Left ventricle myocardium superior (tissue), 1 donor: ENCODE results near the gene SYNGAP1. TPM values are rescaled to one million over a fixed set of nuclear protein-coding genes. Genes with fewer than 3 reads are reported as not detected.
A peak's percentile ranks its signal among the peaks of the same experiment; 100 is the strongest.

Source experiments
- ATAC-seq: fragments of 200-7000 bp; cut with Tn5 transposase; one replicate; pipeline ENCODE4 v1.9.1; 2020; ENCODE audit warnings: mild to moderate bottlenecking, moderate library complexity
- DNase-seq: peaks from one replicate; pipeline ENCODE4 v3.0.0-alpha.2; 2020
- intact Hi-C: fragments of 100-400 bp; cut with micrococcal nuclease; formaldehyde crosslinking; loops from one replicate; pipeline ENCODE4 v1.11.0; 2022
- total RNA-seq: library from RNA; stranded (reverse); fragmentation: NEBNext Ultra II Directional; extraction: Animal tissue kit (Norgen Biotek cat#: 25700); gene quantifications from one replicate; pipeline ENCODE4 v1.2.1, GENCODE V29; 2021
- donor health status: DM: no; HTN: yes; CAD: no; lungs with severe emphysema.

The SYNGAP1 gene
- total RNA-seq, 1 donor from 2014 or later = 6.2 TPM

DNA sequence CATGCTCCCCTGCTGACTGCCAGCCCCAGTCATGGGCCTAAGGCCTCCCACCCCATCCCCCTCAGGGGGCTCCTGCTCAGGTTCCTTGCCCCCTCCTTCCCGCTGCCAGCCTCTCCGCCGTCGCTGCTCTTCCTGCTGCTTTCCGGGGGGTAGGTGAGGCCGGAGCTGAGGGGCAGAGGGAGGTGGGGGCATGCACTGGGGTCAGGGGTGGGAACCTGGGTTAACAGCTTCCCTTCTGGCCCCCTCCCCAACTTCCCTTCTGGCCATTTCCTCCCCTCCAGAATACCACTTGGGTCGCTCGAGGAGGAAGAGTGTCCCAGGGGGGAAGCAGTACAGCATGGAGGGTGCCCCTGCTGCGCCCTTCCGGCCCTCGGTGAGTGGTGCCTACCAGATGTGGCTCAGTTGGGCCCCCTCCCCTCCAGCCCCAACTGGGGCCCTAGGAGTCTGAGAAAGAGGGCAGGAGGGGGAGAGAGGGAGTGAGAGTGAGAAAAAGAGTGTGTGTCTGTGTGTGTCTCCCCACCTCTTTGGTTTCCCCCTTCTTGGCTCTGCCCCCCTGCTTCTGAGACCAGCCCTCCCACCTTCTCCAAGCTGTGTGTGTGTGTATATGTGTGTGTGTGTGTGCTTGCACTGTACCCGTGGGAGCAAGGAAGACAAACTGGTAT lies 12.1 kb downstream of the SYNGAP1 start:
- ATAC-seq (no peak), DNase-seq (no peak)
- intact Hi-C loops = no loop called here

DNA sequence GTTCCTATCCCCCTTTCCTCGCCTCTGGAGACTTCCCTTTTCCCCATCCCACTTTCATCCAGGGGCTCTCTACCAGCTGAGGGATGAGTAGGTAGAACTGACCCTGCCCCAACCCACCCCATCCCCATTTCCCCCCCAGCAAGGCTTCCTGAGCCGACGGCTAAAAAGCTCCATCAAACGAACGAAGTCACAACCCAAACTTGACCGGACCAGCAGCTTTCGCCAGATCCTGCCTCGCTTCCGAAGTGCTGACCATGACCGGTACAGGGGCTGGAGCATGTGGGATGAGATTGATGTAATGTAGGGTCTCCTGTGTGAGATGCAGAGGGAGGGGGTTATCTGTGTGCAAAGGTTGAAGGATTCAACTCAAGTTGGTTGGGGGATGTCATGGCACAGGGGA lies 12.7 kb downstream of the SYNGAP1 start:
- no peak for ATAC-seq
- no peak for DNase-seq
- intact Hi-C loops = no loop called here

DNA sequence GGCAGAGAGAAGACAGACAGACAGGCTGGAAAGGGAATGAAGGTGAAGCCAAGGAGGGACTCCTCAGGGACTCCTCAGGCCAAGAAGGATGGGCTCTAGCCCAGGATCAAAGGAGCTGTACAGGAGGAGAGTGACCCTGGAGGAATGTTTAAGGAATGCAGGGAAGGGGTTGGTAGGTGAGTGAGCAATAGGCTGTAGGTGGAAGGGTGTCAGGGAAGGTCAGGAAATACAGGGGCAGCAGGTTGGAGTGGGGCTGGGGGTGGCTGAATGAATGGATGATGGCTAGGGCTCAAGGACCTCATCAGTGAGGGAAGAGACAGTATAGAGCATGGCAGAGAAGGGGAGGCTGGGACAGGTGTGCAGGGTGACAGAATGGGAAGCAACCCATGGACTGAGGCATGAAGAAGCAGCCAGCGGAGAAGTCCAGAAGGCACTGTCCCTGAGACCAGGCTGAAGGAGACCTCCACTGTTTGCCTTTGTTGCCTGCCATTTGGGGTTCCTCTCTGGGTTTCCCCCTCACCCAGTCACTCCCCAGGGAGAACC lies 13.2 kb downstream of the SYNGAP1 start:
- ATAC-seq (peak; percentile 17), DNase-seq (no peak)
- intact Hi-C loops = no loop called here

DNA sequence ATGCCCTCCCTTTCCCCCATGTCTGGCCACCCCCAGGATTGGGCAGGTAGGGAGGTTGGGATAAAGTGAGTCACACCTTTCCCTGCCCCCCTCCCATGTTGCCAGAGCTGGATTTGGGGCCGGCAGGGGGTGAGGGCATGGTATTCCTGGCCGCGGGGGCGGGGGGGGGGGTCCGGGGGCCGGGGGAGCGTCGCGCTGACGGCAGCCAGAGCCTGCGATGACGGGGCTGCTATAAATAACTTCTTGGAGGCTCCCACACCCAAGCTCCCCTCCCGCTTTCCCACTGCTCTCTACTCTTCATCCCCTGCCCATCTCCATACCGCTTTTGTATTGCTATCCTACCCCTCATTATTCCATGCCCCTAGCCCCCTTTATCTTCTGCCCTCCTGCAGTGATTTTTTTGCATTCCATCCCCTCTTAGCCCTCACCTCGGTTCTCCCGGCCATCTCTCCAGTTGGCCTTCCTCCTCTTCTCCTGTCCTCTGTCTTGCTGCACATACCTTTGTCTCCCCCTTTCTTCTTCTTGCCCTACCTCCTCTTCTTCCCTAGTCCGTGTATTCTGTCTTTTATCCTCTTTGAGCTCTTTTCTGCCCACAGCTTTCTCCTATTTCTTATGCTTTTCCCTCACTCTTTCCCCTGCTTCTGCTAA lies 13.8 kb downstream of the SYNGAP1 start:
- ATAC-seq = peak; percentile 79
- DNase-seq = peak; percentile 37
- intact Hi-C loops = no loop called here

DNA sequence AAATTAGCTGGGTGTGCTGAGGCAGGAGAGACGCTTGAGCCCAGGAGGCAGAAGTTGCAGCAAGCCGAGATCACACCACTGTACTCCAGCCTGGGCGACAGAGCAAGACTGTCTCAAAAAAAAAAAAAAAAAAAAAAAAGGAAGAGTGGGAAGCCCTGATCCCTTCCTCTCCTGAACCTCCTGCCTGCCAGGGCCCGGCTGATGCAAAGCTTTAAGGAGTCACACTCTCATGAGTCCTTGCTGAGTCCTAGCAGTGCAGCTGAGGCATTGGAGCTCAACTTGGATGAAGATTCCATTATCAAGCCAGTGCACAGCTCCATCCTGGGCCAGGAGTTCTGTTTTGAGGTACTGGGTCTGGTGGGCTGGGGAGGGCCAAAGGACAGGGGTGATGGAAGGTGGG lies 15.1 kb downstream of the SYNGAP1 start:
- DNase-seq = no peak
- ATAC-seq = no peak
- intact Hi-C loops = no loop called here

DNA sequence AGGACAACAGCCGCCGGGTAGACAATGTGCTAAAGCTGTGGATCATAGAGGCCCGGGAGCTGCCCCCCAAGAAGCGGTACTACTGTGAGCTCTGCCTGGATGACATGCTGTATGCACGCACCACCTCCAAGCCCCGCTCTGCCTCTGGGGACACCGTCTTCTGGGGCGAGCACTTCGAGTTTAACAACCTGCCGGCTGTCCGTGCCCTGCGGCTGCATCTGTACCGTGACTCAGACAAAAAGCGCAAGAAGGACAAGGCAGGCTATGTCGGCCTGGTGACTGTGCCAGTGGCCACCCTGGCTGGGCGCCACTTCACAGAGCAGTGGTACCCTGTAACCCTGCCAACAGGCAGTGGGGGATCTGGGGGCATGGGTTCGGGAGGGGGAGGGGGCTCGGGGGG lies 17.8 kb downstream of the SYNGAP1 start:
- ATAC-seq = no peak
- intact Hi-C loops = no loop called here
- DNase-seq = no peak

DNA sequence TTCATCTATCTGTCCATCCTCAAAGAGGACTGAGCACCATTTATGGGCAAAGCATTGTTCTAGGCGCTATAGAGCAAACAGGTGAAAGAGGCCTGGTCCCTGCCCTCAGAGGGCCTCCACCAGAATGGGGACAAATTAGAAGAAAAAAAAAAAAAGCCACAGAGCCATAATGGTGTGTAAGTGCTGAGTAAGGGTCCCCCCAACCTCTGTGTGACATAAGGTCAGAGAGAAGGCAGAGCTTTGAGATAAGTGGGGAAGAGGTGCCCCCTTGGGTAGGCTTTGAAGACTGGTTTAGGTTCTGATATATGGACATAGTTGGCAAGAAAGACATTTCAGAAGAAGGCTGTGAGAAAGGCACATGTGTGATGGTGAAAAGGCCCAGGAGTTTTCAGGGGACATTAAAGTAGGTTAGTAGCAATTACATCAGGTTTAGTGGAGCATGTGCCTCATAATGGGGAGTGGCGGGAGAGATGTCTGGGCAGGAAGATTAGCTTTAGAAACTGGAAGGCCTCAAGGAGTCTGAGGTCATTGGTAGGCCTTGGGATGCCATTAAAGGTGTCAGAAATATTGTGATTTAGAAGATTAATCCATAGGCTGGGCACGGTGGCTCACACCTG lies 19.2 kb downstream of the SYNGAP1 start:
- ATAC-seq (no peak), DNase-seq (no peak)
- intact Hi-C loops = no loop called here

DNA sequence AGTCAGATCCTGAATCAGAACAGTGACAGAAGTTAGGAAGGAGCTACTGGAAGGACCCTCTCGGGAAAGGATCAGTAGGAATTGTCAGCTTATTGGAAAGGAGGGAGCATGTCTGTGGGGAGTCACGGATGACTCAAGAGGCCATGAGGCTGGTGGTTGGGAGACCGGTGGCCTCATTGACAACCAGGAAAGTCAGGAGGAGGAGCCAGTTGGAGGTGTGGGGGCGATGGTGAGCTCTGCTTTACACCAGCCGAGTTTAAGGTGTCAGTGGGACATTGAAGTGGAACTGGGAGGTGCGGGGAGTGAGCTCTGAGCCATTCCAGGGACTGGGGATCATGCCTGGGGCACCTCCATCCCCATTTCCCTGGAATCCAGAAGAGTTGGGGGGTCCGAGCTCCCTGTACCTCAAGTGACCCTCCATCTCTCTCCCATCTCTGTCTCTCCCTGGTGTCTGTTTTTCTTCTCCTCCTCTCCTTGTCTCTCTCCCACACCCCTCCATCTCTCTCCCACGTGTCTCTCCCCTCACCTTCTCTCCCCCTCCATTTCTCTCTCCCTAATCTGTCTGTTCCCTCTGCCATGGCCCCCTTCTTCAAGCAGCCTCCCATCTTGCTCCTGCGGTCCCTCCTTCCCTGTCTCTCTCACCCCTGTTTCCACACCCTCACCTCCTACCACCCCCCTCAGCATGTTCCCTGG lies 20.2 kb downstream of the SYNGAP1 start:
- no peak for DNase-seq
- no peak for ATAC-seq
- intact Hi-C loops = no loop called here

DNA sequence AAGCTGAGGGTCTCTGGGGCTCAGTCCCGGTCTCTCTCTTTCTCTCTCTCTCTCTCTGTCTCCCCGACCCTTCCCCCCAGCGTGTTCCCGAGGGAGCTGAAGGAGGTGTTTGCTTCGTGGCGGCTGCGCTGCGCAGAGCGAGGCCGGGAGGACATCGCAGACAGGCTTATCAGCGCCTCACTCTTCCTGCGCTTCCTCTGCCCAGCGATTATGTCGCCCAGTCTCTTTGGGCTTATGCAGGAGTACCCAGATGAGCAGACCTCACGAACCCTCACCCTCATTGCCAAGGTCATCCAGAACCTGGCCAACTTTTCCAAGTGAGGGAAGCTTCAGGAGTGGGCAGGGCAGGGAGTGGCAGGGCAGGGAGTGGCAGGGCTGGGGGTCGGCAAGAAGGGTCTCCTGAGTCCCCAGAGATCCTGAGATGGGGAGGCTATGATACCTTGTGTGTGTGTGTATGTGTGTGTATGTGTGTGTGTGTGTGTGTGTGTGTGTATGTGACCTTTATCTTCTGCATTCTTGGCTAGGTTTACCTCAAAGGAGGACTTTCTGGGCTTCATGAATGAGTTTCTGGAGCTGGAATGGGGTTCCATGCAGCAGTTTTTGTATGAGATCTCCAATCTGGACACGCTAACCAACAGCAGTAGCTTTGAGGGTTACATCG lies 20.9 kb downstream of the SYNGAP1 start:
- no peak for DNase-seq
- no peak for ATAC-seq
- intact Hi-C loops = no loop called here

DNA sequence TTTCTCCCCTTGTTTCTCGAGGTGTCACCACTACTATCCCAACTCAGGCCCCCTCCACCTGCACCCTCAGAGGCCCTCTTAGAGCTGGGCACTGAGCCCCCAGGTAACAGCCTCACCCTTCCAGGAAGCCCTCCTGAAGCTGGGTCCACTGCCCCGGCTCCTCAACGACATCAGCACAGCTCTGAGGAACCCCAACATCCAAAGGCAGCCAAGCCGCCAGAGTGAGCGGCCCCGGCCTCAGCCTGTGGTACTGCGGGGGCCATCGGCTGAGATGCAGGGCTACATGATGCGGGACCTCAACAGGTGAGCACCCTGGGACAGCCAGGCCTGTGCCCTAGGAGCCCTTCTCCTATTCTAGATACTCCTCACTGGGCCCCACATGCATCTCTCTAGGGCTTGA lies 21.6 kb downstream of the SYNGAP1 start:
- ATAC-seq (no peak), DNase-seq (no peak)
- intact Hi-C loops = no loop called here

DNA sequence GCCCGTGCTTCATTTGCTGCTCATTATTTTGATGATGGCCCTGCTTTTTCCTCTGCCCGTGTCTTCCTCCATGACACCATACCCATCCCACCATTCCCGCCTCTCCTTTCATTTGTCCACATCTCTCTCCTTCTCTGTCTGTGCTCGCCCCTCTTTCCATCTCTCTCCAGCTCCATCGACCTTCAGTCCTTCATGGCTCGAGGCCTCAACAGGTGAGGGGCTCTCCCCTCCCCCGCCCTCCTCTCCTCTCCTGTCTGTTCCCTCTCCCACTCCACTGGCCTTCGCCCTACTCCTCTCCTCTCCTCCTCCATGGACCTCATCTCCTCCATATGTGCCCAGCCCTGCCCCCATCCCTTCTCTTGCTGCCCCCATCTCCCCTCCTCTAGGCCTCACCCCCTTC lies 22.4 kb downstream of the SYNGAP1 start:
- intact Hi-C loops = no loop called here
- DNase-seq (no peak), ATAC-seq (no peak)

DNA sequence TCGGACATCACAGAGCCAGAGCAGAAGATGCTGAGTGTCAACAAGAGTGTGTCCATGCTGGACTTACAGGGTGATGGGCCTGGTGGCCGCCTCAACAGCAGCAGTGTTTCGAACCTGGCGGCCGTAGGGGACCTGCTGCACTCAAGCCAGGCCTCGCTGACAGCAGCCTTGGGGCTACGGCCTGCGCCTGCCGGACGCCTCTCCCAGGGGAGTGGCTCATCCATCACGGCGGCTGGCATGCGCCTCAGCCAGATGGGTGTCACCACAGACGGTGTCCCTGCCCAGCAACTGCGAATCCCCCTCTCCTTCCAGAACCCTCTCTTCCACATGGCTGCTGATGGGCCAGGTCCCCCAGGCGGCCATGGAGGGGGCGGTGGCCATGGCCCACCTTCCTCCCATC lies 23.2 kb downstream of the SYNGAP1 start:
- DNase-seq (no peak), ATAC-seq (no peak)
- intact Hi-C loops = no loop called here

DNA sequence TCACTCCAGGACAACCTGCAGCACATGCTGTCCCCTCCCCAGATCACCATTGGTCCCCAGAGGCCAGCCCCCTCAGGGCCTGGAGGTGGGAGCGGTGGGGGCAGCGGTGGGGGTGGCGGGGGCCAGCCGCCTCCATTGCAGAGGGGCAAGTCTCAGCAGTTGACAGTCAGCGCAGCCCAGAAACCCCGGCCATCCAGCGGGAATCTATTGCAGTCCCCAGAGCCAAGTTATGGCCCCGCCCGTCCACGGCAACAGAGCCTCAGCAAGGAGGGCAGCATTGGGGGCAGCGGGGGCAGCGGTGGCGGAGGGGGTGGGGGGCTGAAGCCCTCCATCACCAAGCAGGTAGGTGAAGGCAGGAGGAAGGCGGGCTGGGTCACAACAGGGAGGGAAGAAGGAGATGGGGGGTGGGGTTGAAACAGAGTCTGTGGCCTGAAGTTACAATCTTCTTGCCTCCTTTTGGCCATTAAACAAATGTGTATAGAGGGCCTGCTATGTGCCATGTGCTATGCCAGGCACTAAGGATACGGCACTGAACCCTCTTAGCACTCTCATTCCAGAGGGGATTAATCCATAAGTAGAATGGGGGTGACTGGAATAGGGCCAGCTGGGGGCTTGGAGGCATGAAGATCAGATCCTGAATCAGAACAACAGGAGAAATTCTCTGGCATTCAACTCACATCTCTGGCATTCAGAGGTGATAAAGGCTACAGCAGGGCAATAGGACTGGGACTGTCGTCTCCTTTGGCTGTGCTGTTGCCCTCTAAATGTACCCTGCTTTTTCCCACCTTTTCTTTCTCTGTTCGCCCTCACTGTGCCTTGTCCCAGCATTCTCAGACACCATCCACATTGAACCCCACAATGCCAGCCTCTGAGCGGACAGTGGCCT lies 24.0 kb downstream of the SYNGAP1 start:
- DNase-seq (no peak), ATAC-seq (no peak)
- intact Hi-C loops = no loop called here

DNA sequence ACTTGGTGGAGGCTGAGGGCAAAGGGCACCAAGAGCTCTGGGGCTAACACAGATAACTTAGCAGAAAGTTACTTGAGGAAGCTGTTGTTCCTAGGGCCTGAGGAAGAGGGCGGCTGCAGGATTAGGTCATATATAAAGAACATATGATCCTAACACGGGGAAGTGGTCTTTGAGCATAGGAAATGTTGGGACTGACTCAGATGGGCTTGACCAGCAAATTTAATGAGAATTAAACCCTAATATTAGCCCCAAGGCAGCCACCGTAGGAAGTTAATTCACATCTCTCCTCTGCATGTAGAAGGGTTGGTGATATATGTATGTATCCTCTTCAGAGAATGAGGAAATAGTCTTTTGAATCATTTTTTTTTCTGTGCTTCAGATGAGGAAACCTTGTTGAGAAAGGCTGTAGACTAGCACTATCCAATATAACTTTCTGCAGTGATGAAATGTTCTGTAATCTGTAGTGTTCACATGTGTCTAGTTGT lies 25.3 kb downstream of the SYNGAP1 start:
- intact Hi-C loops = no loop called here
- ATAC-seq (no peak), DNase-seq (no peak)

DNA sequence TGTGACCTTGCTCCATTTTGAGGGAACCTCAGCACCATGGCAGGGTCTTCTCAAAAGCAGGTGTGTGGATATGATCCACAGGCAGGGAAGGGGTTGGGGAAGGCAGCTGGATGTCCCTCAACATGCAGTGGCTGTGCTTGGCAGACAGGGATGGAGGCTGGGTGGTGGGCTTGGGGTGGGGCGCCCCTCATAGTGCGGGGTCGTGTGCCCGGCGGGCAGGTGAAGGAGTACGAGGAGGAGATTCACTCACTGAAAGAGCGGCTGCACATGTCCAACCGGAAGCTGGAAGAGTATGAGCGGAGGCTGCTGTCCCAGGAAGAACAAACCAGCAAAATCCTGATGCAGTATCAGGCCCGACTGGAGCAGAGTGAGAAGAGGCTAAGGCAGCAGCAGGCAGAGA lies 26.5 kb downstream of the SYNGAP1 start:
- DNase-seq (no peak), ATAC-seq (no peak)
- intact Hi-C loops = no loop called here

DNA sequence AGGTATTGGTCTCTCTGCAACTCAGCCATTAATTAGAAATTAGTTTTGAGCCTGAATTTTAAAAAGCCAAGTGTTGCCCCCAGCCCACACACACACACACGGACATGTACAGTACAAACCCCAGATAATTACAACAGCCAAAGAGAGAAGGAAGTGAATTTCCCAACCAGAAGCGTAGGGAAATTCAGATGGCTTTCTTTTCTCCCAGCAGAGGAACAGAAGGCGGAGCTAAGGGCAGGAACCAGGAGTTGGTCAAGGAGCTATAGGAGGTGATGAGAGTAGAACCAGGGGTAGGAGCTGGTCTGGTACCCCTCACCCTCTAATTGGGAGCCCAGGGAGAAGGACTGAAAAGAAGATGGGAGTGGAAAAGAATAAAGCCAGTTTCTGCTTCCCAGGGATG lies 30.6 kb downstream of the SYNGAP1 start:
- ATAC-seq (no peak), DNase-seq (no peak)
- intact Hi-C loops = no loop called here

DNA sequence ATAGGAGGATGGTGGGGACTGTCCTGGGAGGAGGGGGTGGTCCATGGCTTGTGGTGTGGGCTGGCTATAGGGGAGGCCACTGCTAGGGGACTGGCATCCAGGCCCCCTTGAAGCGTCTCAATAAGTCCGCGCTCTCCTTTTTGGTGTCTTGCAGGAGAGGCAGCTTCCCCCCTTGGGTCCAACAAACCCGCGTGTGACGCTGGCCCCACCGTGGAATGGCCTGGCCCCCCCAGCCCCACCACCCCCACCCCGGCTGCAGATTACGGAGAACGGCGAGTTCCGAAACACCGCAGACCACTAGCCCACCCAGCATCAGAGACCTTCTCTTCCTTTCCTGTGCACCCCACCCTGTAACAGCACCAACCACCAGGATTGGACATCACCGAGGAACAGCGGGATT lies 31.7 kb downstream of the SYNGAP1 start:
- ATAC-seq = no peak
- no peak for DNase-seq
- intact Hi-C loops = no loop called here

DNA sequence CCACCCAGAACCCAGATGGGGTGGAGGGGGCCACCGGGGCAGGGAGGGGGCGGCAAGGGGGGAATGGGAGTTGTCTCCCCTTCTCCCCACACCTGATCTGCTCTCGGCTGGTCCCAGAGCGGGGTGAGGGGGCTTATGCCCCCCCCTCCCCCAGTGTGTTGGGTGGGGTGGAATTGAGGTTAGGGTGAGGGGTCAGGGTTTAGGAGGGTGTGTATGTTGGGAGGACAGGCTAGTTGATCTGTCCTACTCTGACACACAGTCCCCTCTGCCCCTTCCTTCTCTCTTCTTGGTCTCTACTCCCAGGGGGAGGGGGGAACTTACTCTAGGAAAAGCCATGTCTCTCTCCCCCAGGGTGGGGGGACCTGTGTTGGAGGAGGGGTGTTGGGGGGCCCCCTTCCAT lies 32.6 kb downstream of the SYNGAP1 start:
- no peak for ATAC-seq
- DNase-seq = no peak
- intact Hi-C loops = no loop called here
